22Rv1 (cell line): ENCODE results near the gene TNS3.

Experiments used
- H3K27ac ChIP-seq: fragments of 450-650 bp; 2 replicates; pipeline ENCODE4 v1.5.1; 2017
- ZFX ChIP-seq: fragments of 450-650 bp; IDR thresholded peaks from 2 replicates; pipeline ENCODE4 v1.6.1; 2017; ENCODE audit warnings: antibody characterized with exemption, borderline replicate concordance
- TF ChIP-seq, protein P1 (sequence below): fragments of 450-650 bp; IDR thresholded peaks from 2 replicates; pipeline ENCODE4 v1.5.1; 2017; ENCODE audit warnings: mild to moderate bottlenecking

The TNS3 gene

DNA sequence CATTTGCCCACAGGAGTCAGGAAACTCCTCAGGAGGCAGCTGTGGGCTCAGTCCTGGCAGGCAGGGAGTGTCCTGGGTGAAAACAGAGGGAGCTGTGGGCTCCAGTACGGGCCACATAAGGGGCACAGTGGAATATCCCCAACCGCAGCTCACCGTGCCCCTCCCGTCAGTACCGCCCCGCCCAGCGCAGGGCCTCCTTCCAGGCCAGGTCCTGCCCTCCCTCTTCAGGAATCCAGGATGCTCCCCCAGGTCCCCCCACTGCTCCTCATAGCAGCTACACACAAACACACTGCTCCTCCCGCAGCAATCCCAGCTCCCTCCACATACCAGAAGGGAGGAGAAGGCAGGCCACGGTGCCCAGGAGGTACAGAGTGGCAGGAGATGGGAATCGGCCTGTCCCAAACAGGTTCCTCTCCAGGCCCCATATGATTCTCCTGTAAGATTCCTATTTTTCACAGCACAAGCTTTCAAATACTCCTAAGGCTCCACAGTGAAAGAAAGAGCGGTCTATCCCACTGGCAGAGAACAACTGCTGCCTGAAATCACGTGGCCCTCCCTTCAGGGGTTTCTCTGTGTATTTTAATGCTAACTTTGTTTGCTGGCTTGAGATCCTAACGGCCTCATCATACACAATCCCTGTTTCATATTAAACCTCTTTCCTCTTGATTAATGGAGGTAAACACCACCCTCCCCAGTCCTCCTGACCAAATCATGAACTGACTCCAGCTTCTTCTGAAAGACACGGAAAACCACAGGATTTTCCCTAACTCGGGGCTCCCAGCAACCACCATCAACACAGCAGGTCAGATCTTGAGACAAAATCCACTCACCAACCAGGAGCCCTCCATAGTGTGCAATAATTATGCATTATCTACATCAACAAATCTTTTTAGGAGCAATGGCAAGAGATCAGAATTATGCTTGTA lies 178.7 kb downstream of the TNS3 start:
- TF ChIP-seq, protein P1, sequence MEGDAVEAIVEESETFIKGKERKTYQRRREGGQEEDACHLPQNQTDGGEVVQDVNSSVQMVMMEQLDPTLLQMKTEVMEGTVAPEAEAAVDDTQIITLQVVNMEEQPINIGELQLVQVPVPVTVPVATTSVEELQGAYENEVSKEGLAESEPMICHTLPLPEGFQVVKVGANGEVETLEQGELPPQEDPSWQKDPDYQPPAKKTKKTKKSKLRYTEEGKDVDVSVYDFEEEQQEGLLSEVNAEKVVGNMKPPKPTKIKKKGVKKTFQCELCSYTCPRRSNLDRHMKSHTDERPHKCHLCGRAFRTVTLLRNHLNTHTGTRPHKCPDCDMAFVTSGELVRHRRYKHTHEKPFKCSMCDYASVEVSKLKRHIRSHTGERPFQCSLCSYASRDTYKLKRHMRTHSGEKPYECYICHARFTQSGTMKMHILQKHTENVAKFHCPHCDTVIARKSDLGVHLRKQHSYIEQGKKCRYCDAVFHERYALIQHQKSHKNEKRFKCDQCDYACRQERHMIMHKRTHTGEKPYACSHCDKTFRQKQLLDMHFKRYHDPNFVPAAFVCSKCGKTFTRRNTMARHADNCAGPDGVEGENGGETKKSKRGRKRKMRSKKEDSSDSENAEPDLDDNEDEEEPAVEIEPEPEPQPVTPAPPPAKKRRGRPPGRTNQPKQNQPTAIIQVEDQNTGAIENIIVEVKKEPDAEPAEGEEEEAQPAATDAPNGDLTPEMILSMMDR: no peak
- TF ChIP-seq ZFX: no peak

DNA sequence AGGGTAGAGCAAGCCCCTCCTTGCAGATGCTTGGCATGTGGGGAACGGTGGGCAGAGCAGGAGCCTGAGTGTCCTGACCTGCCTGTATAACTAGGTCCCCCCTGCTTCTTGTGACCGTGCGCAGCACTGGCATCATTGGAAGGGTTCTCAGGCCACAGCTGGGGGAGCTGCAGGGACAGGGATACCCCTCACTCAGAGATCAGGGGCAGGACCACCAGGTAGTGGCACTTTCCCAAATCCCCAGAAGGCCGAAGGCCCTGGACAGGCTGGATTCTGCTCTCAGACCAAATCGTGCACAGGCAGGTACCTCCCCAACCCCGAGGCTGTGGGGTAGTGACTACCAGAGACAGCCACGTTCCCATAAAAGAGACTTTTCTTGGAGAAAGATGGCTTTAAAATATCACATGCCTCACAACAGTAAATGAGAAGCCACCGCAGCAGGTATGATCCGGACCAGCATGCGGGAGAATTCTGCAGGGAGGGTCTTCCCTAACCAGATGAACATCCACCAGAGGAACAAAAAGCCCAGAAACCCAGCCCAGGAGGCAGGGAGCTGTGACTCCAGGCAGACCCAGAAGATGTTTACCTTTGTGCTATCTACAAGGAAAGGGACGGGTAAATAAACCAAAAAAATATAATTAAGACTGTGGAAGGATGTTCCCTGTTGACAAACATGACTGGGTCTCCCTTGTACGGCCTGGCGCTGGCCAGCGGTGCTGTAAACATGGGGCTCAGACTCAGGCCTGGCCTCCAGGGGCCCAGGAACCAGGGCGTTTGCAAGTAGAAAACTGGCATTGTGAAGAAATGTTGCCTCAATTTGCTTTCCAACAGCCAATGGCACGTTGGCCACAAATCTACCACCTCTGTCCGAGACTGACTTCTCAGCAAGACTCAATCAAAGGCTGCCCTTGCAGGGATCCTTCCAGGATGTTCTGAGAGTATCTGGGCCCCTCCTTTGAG lies 180.0 kb downstream of the TNS3 start:
- no peak for TF ChIP-seq ZFX
- TF ChIP-seq, protein P1: no peak
- H3K27ac ChIP-seq: no peak overlapping the region

More for the DNA sequence above, 178.7 kb downstream of the TNS3 start:
- H3K27ac ChIP-seq: no peak overlapping the region

DNA sequence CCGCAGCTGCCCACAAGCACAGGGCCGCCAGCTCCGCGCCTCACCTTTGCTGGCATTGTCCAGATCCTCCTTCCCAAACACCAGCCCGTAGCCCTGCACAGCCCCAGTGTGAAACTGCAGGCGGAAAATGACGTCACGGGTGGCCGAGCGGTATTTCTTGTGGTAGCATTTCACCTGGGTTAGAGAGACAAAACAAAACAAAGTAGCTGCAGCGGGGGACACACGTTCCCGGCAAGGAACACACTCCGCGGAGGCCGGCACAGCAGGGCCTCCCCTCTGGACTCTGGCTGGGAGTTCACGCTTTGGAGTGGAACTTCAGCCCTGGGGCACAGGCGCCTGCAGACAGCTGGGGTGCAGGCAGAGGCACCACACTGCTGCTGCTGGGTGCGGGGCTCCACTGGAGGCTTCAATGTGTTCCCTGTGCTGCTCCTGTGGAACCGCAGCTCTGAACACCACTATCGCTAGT lies 181.1 kb downstream of the TNS3 start:
- TF ChIP-seq, protein P1: no peak
- no peak for TF ChIP-seq ZFX
- no peak overlapping the region for H3K27ac ChIP-seq

DNA sequence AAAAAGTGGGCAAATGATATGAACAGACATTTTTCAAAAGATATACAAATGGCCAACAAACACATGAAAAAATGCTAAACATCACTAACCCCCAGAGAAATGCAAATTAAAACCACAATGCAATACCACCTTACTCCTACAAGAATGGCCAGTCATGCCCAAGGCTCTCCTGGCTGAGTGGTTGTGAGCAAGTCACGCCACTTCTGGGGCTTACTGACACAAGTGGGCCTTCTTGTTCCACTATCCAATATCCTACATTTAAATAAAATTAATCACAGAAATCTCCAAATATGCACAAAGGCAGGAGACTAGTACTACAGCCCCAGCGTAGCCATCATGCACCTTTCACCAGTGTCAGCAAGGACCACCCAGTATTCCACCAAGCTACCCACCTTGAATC lies 181.9 kb downstream of the TNS3 start:
- TF ChIP-seq, protein P1: no peak
- TF ChIP-seq ZFX: no peak
- H3K27ac ChIP-seq: no peak overlapping the region

DNA sequence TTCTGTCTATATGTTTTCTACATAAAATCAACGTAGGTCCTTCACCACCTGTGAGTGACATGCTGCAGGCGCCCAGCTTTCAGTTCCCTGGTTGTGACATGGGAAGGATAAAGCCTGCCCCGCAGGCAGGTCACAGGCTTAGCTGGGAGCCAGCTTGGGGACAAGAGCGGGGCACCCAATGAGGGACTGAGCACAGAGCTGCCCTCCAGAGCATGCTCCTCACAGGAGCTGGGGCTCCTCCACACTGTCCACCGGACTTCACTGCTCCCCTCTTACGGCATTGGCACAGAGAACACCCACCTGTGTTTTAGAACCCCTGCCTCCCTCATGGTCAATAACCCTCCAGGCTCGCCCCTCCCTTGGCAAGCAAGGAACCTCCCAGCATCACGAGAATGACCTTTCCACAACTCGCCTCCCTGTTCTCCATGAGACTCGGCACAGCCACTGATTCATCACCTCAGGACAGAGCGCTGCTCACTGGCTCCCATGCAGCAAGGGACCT lies 187.1 kb downstream of the TNS3 start:
- H3K27ac ChIP-seq: no peak overlapping the region
- no peak for TF ChIP-seq ZFX
- TF ChIP-seq, protein P1: no peak

DNA sequence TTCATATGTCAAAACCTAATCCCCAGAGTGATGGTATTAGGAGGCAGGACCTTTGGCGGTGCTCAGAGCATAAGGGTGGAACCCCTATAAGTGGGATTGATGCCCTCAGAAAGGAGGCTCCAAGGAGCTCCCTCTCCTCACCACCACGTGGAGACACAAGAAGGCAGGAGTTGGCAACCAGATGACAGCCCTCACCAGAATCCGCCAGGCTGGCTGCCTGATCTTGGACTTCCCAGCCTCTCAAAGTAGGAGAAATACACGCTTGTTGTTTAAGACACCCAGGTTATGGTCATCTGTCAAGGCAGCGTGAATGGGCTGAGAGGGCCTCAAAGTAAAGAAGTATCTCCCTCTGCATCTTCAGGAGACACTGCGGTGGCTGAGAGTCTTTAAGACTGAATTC lies 187.7 kb downstream of the TNS3 start:
- no peak overlapping the region for H3K27ac ChIP-seq

More for the DNA sequence above, 187.7 kb downstream of the TNS3 start:
- TF ChIP-seq, protein P1: no peak
- TF ChIP-seq ZFX: no peak
